H1 (cell line): ENCODE measurements around the gene SLC39A9. TPM values are rescaled to one million over a fixed set of nuclear protein-coding genes. Genes with fewer than 3 reads are reported as not detected.

ENCODE experiments used
- BACH1 ChIP-seq: IDR thresholded peaks from 2 replicates; pipeline ENCODE4 v1.6.1; 2012; ENCODE audit warnings: low read length, improper control_type of control experiment
- BCL11A ChIP-seq, 2 experiments: IDR thresholded peaks; one replicate each; pipeline ENCODE4 v1.6.1; 2011; ENCODE audit warnings: low read depth in 2 of 2, low read length in 2 of 2, mild to moderate bottlenecking in 2 of 2
- BRCA1 ChIP-seq: IDR thresholded peaks from 2 replicates; pipeline ENCODE4 v1.6.1; 2012; ENCODE audit warnings: low read depth, low read length, improper control_type of control experiment
- CEBPB ChIP-seq: IDR thresholded peaks from 2 replicates; pipeline ENCODE4 v1.6.1; 2012; ENCODE audit warnings: low read depth, low read length
- CHD1 ChIP-seq: IDR thresholded peaks from 2 replicates; pipeline ENCODE4 v1.6.1; 2012; ENCODE audit warnings: low read depth, low read length, improper control_type of control experiment
- CREB1 ChIP-seq: IDR thresholded peaks from 2 replicates; pipeline ENCODE4 v1.6.1; 2012; ENCODE audit warnings: inconsistent platforms
- JUN ChIP-seq: IDR thresholded peaks from 2 replicates; pipeline ENCODE4 v1.6.1; 2011; ENCODE audit warnings: low read depth, mild to moderate bottlenecking, improper control_type of control experiment, low read length
- KDM4A ChIP-seq: IDR thresholded peaks from one replicate; pipeline ENCODE4 v1.7.1; 2012; ENCODE audit warnings: low read depth, mild to moderate bottlenecking, moderate library complexity, low read length, inconsistent platforms; ENCODE audit not compliant: severe bottlenecking
- KDM5A ChIP-seq: fragments of 200-600 bp; IDR thresholded peaks from 2 replicates; pipeline ENCODE4 v1.7.1; 2012; ENCODE audit warnings: mild to moderate bottlenecking, low read length, inconsistent platforms, mixed read lengths
- MAFK ChIP-seq: IDR thresholded peaks from 2 replicates; pipeline ENCODE4 v1.6.1; 2012; ENCODE audit warnings: low read depth, mild to moderate bottlenecking, improper control_type of control experiment, low read length
- NANOG ChIP-seq: IDR thresholded peaks from 2 replicates; pipeline ENCODE4 v1.6.1; 2011; ENCODE audit warnings: low read length, low read depth, mild to moderate bottlenecking, inconsistent platforms; ENCODE audit not compliant: insufficient read depth, poor library complexity, severe bottlenecking
- PHF8 ChIP-seq: fragments of 200-600 bp; sonication (generic); conservative IDR thresholded peaks from 2 replicates; pipeline ENCODE4 v1.7.1; 2012; ENCODE audit warnings: low read depth, mild to moderate bottlenecking, inconsistent platforms, low read length, moderate library complexity
- POU5F1 ChIP-seq: IDR thresholded peaks from 2 replicates; pipeline ENCODE4 v1.6.1; 2011; ENCODE audit warnings: low read depth, mild to moderate bottlenecking, low read length, moderate library complexity
- RAD21 ChIP-seq, 2 experiments: IDR thresholded peaks in 1 of 2; conservative IDR thresholded peaks in 1 of 2; 2 replicates each; pipeline ENCODE4 v1.6.1; 2011; ENCODE audit warnings: low read depth in 2 of 2, low read length in 2 of 2, improper control_type of control experiment in 1 of 2, inconsistent platforms in 1 of 2, mild to moderate bottlenecking in 1 of 2, moderate library complexity in 1 of 2
- RBBP5 ChIP-seq: IDR thresholded peaks from 2 replicates; pipeline ENCODE4 v1.7.1; 2012; ENCODE audit warnings: low read depth, mild to moderate bottlenecking, inconsistent platforms, low read length, moderate library complexity, borderline replicate concordance
- RFX5 ChIP-seq: IDR thresholded peaks from 2 replicates; pipeline ENCODE4 v1.6.1; 2011; ENCODE audit warnings: low read depth, low read length, improper control_type of control experiment, borderline replicate concordance
- RNF2 ChIP-seq: fragments of 200-900, 300-1000 bp; sonication (generic); IDR thresholded peaks from 2 replicates; pipeline ENCODE4 v1.7.1; 2016; ENCODE audit warnings: borderline replicate concordance, low read depth, mild to moderate bottlenecking, antibody characterized with exemption, low read length; ENCODE audit not compliant: poor library complexity, severe bottlenecking; ENCODE audit errors: missing control alignments
- RXRA ChIP-seq: IDR thresholded peaks from 2 replicates; pipeline ENCODE4 v1.6.1; 2011; ENCODE audit warnings: low read depth, mild to moderate bottlenecking, low read length, moderate library complexity; ENCODE audit not compliant: insufficient read depth
- SAP30 ChIP-seq: fragments of 300-600 bp; sonication (generic); IDR thresholded peaks from 2 replicates; pipeline ENCODE4 v1.7.1; 2012; ENCODE audit warnings: low read length, moderate library complexity, mild to moderate bottlenecking, inconsistent platforms; ENCODE audit not compliant: insufficient read depth, insufficient replicate concordance
- SIRT6 ChIP-seq: IDR thresholded peaks from one replicate; pipeline ENCODE4 v1.7.1; 2012; ENCODE audit warnings: low read length, inconsistent platforms
- SUZ12 ChIP-seq: fragments of 200-600 bp; sonication (generic); IDR thresholded peaks from 2 replicates; pipeline ENCODE4 v1.6.1; 2012; ENCODE audit warnings: mild to moderate bottlenecking, inconsistent platforms, low read length, moderate library complexity, mixed read lengths
- TAF1 ChIP-seq: IDR thresholded peaks from 2 replicates; pipeline ENCODE4 v1.6.1; 2011; ENCODE audit warnings: mild to moderate bottlenecking, low read depth, low read length
- TAF7 ChIP-seq: optimal IDR thresholded peaks from 2 replicates; pipeline ENCODE3; 2011; ENCODE audit warnings: low read depth, mild to moderate bottlenecking, inconsistent platforms, low read length, moderate library complexity, borderline replicate concordance
- TBP ChIP-seq: IDR thresholded peaks from 2 replicates; pipeline ENCODE4 v1.6.1; 2011; ENCODE audit warnings: low read depth, low read length, improper control_type of control experiment
- YY1 ChIP-seq: IDR thresholded peaks from 2 replicates; pipeline ENCODE4 v1.6.1; 2011; ENCODE audit warnings: low read depth, mild to moderate bottlenecking, low read length
- polyA plus RNA-seq, 7 experiments: library from polyadenylated mRNA; depleted of rRNA in 3 of 7; stranded (reverse) in 5 of 7; unstranded in 2 of 7; fragments of >200 nt in 5 of 7; fragments of 200-250 nt in 2 of 7; gene quantifications; 1 replicate in 5 of 7; 2 replicates in 1 of 7; 4 replicates in 1 of 7; pipeline versions ENCODE4 v1.2.1 to v1.2.3, GENCODE V29; 2011 to 2013; ENCODE audit warnings: missing spikeins in 2 of 7, mixed read lengths in 2 of 7
- total RNA-seq: library from RNA; stranded (reverse); fragmentation: NEBNext Ultra II Directional; extraction: Animal tissue kit (Norgen Biotek cat#: 25700); gene quantifications from 2 replicates; pipeline ENCODE4 v1.2.1, GENCODE V29; 2021

Gene SLC39A9
- total and polyA plus RNA-seq, 2 of the 8 experiments (the other 6 are each of a cell fraction or from before 2014, with no cell fraction given), result 31.0 to 44.2 TPM

DNA sequence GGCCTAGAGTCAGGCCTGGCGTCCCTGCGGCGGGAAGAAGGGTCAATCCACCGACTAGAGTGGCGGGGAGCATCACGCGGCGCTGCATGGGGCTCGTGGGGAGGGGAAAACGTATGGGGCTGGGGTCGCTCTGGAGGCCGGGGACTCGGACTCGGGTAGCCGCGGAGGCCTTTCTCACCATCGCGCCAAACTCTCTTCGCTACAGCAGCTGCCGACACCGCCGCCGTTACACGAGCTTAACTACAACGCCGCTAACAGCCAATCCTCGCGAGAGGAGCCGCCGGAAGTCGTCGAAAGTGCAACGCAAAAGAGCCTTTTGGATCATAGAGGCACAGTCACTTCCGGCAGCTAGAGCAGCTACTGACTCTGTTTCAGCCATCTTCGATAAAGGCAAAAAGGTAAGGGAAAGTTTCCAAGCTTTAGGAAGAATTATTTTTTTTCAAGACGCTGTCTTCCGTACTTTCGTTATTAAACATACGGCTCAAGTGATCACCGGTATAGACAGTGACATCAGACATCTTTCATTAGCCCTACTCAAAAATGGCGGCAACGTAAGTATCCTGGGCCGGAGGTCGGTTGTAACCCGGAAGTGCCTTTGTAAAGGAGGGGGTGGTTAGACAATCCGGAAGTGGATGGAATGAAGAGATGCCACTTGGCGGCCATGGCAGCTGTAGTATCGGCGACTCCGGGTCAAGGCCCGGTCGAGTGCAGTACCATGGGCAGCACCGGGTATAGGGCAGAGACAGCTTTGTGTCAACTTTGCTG is at the start of gene SLC39A9, which contains the start of gene ERH (continued):
- TF ChIP-seq KDM4A, result peak; percentile 54
- TF ChIP-seq RFX5, result no peak
- no peak for TF ChIP-seq MAFK
- no peak for TF ChIP-seq CHD1
- no peak for TF ChIP-seq SIRT6
- TF ChIP-seq KDM5A, result peak; percentile 64
- TF ChIP-seq BACH1, result no peak
- TF ChIP-seq JUN, result no peak
- TF ChIP-seq SAP30, result peak; percentile 97
- peak; percentile 86 for TF ChIP-seq PHF8
- peak; percentile 70 for TF ChIP-seq BRCA1
- no peak for TF ChIP-seq RXRA
- no peak for TF ChIP-seq BCL11A (IDR thresholded peaks at IDR 0.05; ENCODE audit: low read depth in 2 of 2, low read length in 2 of 2)
- TF ChIP-seq RAD21 (IDR thresholded peaks at IDR 0.05 in 1 of 2, conservative IDR thresholded peaks at IDR 0.05 in 1 of 2; ENCODE audit: low read depth in 2 of 2, low read length in 2 of 2), result no peak
- no peak for TF ChIP-seq NANOG
- TF ChIP-seq RBBP5, result 0 out of 2 replicates have a peak, but pooled peaks have one; percentile 48
- TF ChIP-seq CEBPB, result 0 out of 2 replicates have a peak, but pooled peaks have one; percentile 38
- TF ChIP-seq RNF2, result no peak
- TF ChIP-seq YY1, result peak; percentile 98
- peak; percentile 96 for TF ChIP-seq TAF1
- TF ChIP-seq TBP, result peak; percentile 93
- TF ChIP-seq CREB1, result peak; percentile 93
- peak; percentile 82 for TF ChIP-seq TAF7
- no peak for TF ChIP-seq SUZ12
- TF ChIP-seq POU5F1, result 0 out of 2 replicates have a peak, but pooled peaks have one; percentile 8
